ENCODE results near the gene SCYL2.
"Not testable (repeated sequence)": the region's sequence is repeated elsewhere in the genome, so short reads cannot be mapped to it uniquely, and the experiment has no call there.

The SCYL2 gene

DNA sequence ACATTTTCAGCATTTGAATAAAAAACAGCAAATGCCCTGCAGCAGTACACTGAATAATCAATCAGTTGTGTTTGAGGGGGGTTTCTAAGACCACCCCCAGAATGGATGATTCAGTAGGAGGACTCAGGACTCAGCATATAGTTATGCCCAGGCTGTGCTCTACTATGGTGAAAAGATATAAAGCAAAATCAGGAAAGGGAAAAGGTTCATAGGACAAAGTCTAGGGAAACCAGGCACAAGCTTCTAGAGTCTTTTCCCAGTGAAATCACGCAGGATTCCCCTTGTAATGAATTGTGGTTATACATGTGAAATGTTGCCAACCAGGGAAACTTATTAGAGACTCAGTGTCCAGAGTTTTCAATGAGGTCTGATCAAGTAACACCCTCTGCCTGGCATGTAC lies 64.9 kb downstream of the SCYL2 start:
- no peak for DNase-seq

GRCh38 chr12:100332852-100333251 lies 65.9 kb downstream of the SCYL2 start:
- no peak for DNase-seq

DNA sequence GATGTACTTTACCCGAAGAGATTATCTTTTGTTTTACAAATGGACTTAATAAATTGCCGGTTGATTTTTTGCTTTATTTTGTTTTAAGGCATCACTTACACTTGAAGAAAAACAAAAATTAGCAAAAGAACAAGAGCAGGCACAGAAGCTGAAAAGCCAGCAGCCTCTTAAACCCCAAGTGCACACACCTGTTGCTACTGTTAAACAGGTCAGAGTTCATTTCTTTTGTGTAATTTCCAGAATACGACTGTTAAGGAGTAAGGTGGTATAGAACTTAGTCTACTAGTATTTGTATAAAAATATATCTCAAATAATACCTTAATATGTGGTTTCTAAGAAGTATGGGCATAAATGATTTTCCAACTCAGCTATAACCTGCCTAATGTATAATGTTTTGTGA lies 70.3 kb downstream of the SCYL2 start:
- DNase-seq = no peak

DNA sequence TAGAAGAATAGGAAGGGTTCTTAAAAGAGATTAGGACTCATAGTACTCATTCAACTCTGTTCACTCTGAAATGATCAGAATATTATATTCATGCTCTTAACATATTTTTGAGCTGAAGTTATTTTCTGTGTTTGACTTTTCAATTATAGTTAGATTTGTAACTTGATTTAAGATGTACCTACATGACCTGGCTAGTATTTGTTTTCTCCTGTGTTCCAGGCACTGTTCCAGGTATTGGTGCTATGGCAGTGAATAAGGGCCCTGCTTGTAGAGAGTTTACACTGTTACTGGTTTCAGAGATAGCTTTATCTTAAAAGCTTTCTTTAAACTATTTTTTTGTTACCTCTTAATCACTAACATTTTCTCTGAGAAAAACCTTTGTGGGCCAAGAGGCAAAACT lies 70.8 kb downstream of the SCYL2 start:
- DNase-seq = no peak

GRCh38 chr12:100339071-100339470 lies 72.1 kb downstream of the SCYL2 start:
- no peak for DNase-seq

DNA sequence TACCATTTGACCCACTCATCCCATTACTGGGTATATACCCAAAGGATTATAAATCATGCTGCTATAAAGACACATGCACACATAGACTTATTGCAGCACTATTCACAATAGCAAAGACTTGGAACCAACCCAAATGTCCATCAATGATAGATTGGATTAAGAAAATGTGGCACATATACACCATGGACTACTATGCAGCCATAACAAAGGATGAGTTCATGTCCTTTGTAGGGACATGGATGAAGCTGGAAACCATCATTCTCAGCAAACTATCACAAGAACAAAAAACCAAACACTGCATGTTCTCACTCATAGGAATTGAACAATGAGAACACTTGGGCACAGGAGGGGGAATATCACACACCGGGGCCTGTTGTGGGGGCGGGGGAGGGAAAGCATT lies 75.9 kb downstream of the SCYL2 start:
- not testable (repeated sequence) for DNase-seq

GRCh38 chr12:100344351-100344750 lies 77.4 kb downstream of the SCYL2 start:
- DNase-seq = not testable (repeated sequence)

DNA sequence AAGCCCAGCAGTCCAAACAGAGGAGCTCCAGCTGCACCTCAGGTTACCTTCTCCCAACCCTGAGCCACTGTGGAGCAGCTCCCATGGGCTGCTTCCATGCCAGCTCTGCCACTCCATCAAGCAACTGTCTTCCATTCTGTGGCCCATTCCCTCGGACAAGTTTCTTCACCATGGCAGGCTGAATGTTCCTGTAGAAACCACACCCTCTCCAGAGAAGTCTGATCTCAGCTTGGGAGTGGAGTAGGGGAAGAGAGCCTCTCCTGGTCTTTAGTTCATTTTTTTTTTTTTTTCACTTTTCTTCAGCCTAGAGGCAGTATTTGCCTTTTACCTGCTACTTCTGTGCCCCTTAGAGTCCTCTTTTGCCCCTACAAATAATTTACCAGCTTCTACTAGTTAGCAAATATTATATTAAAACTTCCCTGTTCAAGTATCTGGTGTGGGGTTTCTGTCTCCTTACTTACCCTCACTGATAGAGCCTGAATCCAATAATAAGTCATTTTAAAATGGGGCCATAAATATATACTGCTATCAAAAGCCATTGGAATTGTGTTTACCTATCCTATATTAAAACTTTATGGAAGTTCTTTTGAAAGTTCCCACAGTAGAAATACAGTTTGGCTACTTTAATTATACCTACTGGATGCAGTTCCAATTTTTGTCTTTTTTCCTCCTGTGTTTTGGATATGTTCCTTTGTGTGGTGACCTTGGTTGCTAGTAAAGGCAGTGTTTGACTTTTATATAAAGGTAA lies 78.2 kb downstream of the SCYL2 start:
- no peak for DNase-seq

- DNase-seq = peak; percentile 81
Observed at GRCh38 chr12:100346660-100347059, 79.7 kb downstream of the SCYL2 start.

- DNase-seq = peak; percentile 59
Observed at GRCh38 chr12:100348657-100349454, 81.9 kb downstream of the SCYL2 start.

DNA sequence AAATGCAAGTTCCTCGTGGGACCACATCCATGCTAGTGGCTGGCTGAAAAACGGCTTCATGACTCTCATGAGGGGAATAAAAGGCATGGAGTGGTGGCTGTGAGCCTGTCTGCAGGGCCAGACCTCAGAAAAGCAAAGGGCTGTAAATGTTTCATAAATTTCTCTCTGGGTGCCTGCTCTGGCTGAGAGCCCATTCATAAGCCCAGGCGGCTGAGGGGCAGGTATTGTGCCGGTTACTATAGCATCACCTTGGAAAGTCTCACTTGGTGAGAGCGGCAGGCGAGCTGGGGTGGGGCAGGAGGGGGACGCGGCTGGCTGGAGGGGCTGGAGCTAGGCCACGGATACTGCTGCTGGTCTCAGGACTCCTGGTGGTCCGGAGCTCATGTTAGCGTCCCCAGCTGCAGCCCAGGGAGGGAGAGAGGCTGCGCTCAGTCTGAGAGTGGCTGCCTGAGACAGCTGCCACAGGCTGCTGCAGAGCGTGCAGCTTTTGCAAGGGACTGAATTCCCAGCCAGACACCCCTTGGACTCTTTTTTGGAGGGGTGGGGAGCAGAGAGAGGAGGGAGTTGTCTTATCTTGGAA lies 89.8 kb downstream of the SCYL2 start, which contains the start of gene SLC17A8:
Gene SLC17A8 (plus strand): TSS at position 431 of the 580 bp plus-strand sequence. CDS start 318 bp downstream, outside the sequence.
- no peak for DNase-seq

DNA sequence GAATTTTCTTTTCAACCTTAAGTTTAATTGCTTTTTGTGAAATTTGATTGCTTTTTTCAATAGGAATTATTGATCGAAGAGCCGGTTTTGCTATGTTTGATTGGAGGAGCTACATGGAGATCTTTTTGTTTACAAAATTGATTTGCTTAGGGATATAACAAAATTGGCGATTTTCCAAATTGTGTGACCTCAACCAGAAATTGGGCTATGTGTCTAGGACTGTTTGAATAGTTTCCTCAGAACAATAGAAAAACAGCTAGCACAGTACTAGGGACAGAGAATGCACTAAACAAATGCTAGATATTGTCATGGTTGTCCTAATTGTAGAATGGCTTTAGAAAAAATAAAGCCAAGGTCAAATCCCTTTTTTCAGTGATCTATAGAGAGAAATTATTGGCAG lies 92.3 kb downstream of the SCYL2 start:
- DNase-seq = no peak

DNA sequence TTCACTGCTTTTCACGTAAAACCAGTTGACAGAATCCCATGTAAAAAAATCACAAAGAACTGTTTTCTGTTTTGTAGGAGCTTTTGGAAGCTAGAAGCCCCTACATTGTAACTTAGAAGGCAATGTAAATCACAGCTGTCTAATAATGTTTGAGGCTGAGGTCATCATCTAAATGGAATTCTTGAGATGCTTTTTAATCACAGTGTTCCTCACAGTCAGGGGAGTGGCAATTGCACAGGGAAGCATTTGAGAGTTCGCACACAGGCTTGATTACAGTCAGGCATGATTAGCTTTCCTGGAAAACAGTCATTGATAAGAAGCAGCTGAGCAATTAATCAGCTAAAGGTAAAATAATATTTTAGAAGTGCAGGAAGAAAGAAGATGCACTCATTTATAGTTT lies 92.8 kb downstream of the SCYL2 start:
- DNase-seq = no peak

GRCh38 chr12:100360450-100360849 lies 93.5 kb downstream of the SCYL2 start:
- no peak for DNase-seq

DNA sequence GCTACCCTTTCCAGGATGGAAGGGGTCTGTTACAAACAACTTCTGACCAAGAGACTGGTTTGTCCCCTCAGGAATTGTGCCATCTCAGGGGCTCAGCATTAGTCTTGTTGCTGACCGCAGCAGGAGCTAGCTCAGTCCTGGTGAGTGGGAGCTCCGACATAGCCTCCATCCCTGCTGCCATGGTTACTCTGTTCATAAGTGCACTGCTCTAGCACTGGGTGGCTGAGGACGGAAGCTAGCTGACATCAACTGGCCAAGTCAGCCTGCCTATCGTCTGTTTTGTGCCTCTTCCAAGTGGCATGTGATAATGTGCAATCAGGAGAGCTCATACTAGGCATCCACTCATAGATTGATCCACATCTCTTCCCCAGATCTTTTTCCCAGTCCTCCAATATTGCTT lies 97.3 kb downstream of the SCYL2 start:
- DNase-seq = no peak

DNA sequence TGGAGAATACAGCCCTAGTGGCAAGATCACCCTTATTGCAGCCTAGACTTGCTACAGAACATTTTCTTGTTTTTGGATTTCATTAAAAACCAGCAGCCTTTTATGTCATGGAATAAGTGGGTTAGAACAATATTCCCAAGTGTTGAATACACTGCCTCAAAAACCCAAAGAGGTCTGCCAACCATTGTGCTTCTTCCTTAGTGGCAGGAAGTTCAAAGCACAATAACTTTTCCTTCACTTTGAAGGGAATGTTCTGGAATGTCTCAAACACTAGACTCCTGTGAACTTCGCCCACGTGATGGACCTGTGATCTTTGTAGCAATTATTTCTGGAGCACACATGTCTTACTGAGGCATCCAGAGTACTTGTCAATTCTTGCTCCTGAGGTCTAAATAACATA lies 98.4 kb downstream of the SCYL2 start:
- DNase-seq = no peak

DNA sequence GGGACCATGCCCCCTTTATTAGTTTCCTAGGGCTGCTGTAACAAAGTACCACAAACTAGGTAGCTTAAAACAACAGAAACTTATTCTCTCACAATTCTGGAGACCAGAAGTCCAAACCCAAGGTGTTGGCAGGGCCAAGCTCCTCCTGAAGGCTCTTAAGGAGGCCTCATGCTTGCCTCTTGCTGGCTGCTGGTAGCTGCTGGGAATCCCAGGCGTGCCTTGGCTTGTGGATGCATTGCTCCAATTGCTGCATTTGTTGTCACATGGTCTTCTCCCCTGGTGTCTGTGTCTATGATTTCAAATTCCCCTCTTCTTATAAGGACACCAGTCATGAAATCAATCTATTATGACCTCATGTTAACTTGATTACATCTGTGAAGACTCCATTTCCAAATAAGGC lies 101.1 kb downstream of the SCYL2 start:
- no peak for DNase-seq

- no peak for DNase-seq
Observed at GRCh38 chr12:100371146-100371545, 104.2 kb downstream of the SCYL2 start.

GRCh38 chr12:100372853-100373640 lies 106.1 kb downstream of the SCYL2 start:
- DNase-seq = no peak

DNA sequence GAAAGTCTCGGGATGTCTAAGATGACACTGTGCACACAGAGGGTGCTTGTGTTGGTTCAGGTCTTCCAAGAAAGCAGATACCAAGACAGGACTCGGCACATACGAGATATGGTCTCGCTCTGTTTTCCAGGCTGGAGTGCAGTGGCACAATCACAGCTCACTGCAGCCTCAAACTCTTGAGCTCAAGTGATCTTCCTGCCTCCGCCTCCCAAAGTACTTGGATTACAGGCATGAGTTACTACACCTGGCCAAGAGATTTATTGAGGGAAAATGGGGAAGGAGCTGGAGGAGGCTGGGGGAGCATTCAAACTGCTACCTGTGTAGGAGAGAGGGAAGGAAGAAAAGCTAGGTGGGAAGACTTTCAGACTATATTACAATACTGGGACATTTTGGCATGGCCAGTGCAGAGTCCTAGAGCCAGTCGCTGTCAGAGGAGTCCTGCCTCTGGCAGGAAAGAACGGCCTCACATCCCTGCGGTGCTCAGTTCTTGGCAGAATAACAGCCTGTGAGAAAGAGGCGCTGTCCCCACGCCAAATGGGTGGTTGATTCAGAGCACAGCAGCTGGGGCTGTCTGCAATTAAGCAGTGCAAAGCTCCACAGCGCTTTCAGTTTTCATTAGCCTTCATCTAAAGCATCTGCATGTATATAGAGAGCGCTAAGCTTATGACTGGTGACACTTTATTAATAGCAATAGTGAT lies 108.2 kb downstream of the SCYL2 start:
- peak; percentile 60 for DNase-seq

DNA sequence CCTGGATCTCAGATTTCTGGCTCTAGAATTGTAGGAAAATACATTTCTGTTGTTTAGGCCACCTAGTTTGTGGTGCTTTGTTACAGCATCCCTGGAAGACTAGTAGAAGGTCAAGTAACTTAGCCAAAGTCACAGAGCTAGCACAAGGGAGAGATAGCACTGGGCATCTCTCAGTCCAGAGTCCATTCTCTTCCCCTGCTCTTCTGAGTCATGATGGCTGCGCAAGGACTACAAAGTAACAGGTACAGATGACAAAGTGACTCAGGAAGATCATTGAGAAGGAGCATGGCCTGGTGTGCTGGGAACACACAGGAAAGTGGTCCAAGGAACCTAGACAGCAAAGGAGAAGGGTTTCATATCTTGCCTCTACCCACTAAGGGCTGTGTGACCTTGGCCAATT lies 109.2 kb downstream of the SCYL2 start:
- no peak for DNase-seq

- no peak for DNase-seq
Observed at GRCh38 chr12:100381379-100381778, 114.4 kb downstream of the SCYL2 start.

All from NCI-H510A treated with DMSO at 0.1 percent for 48 hours (cell line).